A673 (cell line): ENCODE data around the gene PIN4. TPM values are rescaled to one million over a fixed set of nuclear protein-coding genes. Genes with fewer than 3 reads are reported as not detected.

Source experiments
- BruUV-seq: library from RNA; stranded (reverse); fragments of 400-500 nt; replicated peaks from 2 replicates; lab custom pipeline; 2021; lab: Mats Ljungman, UMichigan
- CTCF ChIA-PET: fragments of 300-600 bp; sonication (Branson Sonifier 250); formaldehyde crosslinking; loops from one replicate; lab custom pipeline; 2022; ENCODE audit warnings: antibody characterized with exemption; lab: Charles Lee
- POLR2A ChIA-PET: fragments of 300-600 bp; sonication (Branson Sonifier 250); formaldehyde crosslinking; loops from one replicate; lab custom pipeline; 2022; ENCODE audit warnings: antibody characterized with exemption; ENCODE audit not compliant: low non-redundant PET; lab: Charles Lee
- DNase-seq: peaks from one replicate; pipeline ENCODE4 v3.0.0-alpha.2; 2015; ENCODE audit warnings: low spot score
- H3K27ac ChIP-seq: fragments of 200-600 bp; sonication (generic); 2 replicates; pipeline ENCODE4 v1.5.1; 2016; ENCODE audit warnings: mixed run types, low read depth, mild to moderate bottlenecking, mixed read lengths, antibody characterized with exemption, low read length; ENCODE audit not compliant: poor library complexity, severe bottlenecking
- H3K27me3 ChIP-seq: fragments of 200-600 bp; sonication (generic); replicated peaks from 2 replicates; pipeline ENCODE4 v1.6.1; 2017; ENCODE audit warnings: mixed run types, low read depth, mild to moderate bottlenecking, mixed read lengths, antibody characterized with exemption, low read length; ENCODE audit not compliant: insufficient read depth, poor library complexity
- H3K36me3 ChIP-seq: fragments of 200-600 bp; sonication (generic); 2 replicates; pipeline ENCODE4 v1.6.1; 2016; ENCODE audit warnings: mixed run types, mild to moderate bottlenecking, mixed read lengths, antibody characterized with exemption, low read length; ENCODE audit not compliant: insufficient read depth, poor library complexity, severe bottlenecking
- H3K4me1 ChIP-seq: fragments of 200-600 bp; sonication (generic); 2 replicates; pipeline ENCODE4 v1.6.1; 2017; ENCODE audit warnings: mixed run types, mild to moderate bottlenecking, mixed read lengths, antibody characterized with exemption, low read length; ENCODE audit not compliant: insufficient read depth, poor library complexity, severe bottlenecking
- H3K4me3 ChIP-seq: fragments of 200-600 bp; sonication (generic); 2 replicates; pipeline ENCODE4 v1.5.1; 2016; ENCODE audit warnings: low read depth, mixed run types, mild to moderate bottlenecking, mixed read lengths, low read length; ENCODE audit not compliant: poor library complexity, severe bottlenecking
- H3K9me3 ChIP-seq: fragments of 200-600 bp; sonication (generic); 2 replicates; pipeline ENCODE4 v1.6.1; 2016; ENCODE audit warnings: mixed run types, low read depth, mild to moderate bottlenecking, mixed read lengths, antibody characterized with exemption, low read length; ENCODE audit not compliant: poor library complexity, severe bottlenecking
- CTCF ChIP-seq: fragments of 300-800, 200-600 bp; sonication (generic); conservative IDR thresholded peaks from 2 replicates; pipeline ENCODE4 v1.5.1; 2017; ENCODE audit warnings: low read depth, mild to moderate bottlenecking, antibody characterized with exemption, low read length, moderate library complexity, mixed read lengths
- EZH2 ChIP-seq: fragments of 200-600 bp; sonication (generic); IDR thresholded peaks from 2 replicates; pipeline ENCODE4 v1.6.1; 2017; ENCODE audit warnings: borderline replicate concordance, low read depth, mild to moderate bottlenecking, mixed read lengths, antibody characterized with exemption, low read length; ENCODE audit not compliant: poor library complexity, severe bottlenecking
- intact Hi-C: fragments of 100-400 bp; cut with micrococcal nuclease; formaldehyde crosslinking; loops from one replicate; pipeline ENCODE4 v1.10.0; 2022; ENCODE audit not compliant: unreplicated experiment
- total RNA-seq: library from RNA; stranded (reverse); gene quantifications from 2 replicates; pipeline ENCODE4 v1.2.3, GENCODE V29; 2021

The PIN4 gene
- total RNA-seq, 1 experiment from 2014 or later, result 20.0 TPM

- DNase-seq, result peak; percentile 84
- peak overlapping the region; percentile 59 for H3K27ac ChIP-seq
- intact Hi-C loops, result loop anchor here (5.0 kb wide), 1 partner anchor 64 kb away; the partner anchor contains the start of gene CITED1
- no peak for TF ChIP-seq CTCF
- TF ChIP-seq EZH2, result no peak
- peaks cover 12% of the 10 kb centered on the region for H3K4me1 ChIP-seq
- ChIA-PET CTCF (interaction anchor here (1.4 kb wide), 1 partner anchor 34 kb away, joined by 3 read pairs; the partner anchor contains the start of gene RPS4X), POLR2A (interaction anchor here (0.7 to 0.9 kb wide), 2 partner anchors 34 to 311 kb away, joined by 3 to 4 read pairs; partner anchors contain the start of gene RPS4X)
- no peaks in the 10 kb centered on the region for H3K36me3 ChIP-seq
- H3K4me3 ChIP-seq, result no peak overlapping the region
- BruUV-seq, result no TSS peak
- H3K27me3 ChIP-seq, result no peaks in the 10 kb centered on the region
- no peaks in the 10 kb centered on the region for H3K9me3 ChIP-seq
These were observed 61.9 kb downstream of the PIN4 start for GRCh38 chrX:72243472-72243871.

- POLR2A ChIA-PET, result no interaction called here
- Histone ChIP-seq H3K27ac (no peak overlapping the region), H3K4me3 (no peak overlapping the region), H3K9me3 (no peaks in the 10 kb centered on the region), H3K27me3 (no peaks in the 10 kb centered on the region), H3K4me1 (peaks cover 12% of the 10 kb centered on the region), H3K36me3 (no peaks in the 10 kb centered on the region)
- BruUV-seq, result no TSS peak
- DNase-seq, result peak; percentile 82
- TF ChIP-seq EZH2, result no peak
- peak; percentile 89 for TF ChIP-seq CTCF
- intact Hi-C loops, result loop anchor here (2.0 kb wide), 1 partner anchor 295 kb away; no protein-coding TSS in a partner anchor
- CTCF ChIA-PET, result interaction anchor here (0.7 to 1.4 kb wide), 3 partner anchors 9 to 295 kb away, joined by 4 to 7 read pairs (median 4); no protein-coding TSS in a partner anchor
These were observed 64.0 kb downstream of the PIN4 start for GRCh38 chrX:72245461-72246089.

- TF ChIP-seq CTCF, result no peak
- no peak for TF ChIP-seq EZH2
- no peaks in the 10 kb centered on the region for H3K9me3 ChIP-seq
- H3K4me1 ChIP-seq, result peaks cover 12% of the 10 kb centered on the region
- no peak for DNase-seq
- no peak overlapping the region for H3K27ac ChIP-seq
- CTCF ChIA-PET, result no interaction called here
- no peaks in the 10 kb centered on the region for H3K27me3 ChIP-seq
- no peaks in the 10 kb centered on the region for H3K36me3 ChIP-seq
- intact Hi-C loops, result no loop called here
- POLR2A ChIA-PET, result no interaction called here
- H3K4me3 ChIP-seq, result no peak overlapping the region
- no TSS peak for BruUV-seq
These were observed 65.8 kb downstream of the PIN4 start for GRCh38 chrX:72247206-72247942.

Other genes with a start within 250 kb of the PIN4 start
- gene RTL5, start 49.8 kb upstream of the PIN4 start, total RNA-seq, result 8.4 and 11.5 TPM in 2 replicates
- gene ERCC6L, start 57.3 kb downstream of the PIN4 start, total RNA-seq, result 16.1 and 17.0 TPM in 2 replicates
- 1,168 and 1,205 TPM in 2 replicates for gene RPS4X, start 95.5 kb downstream of the PIN4 start, total RNA-seq
- gene CITED1, start 124.2 kb downstream of the PIN4 start, total RNA-seq, result 3.2 and 6.2 TPM in 2 replicates